GM12878 (cell line): Measurements from ENCODE around the gene NELL1. TPM values are rescaled to one million over a fixed set of nuclear protein-coding genes. Genes with fewer than 3 reads are reported as not detected.

Source experiments
- ATF3 ChIP-seq: IDR thresholded peaks from 2 replicates; pipeline ENCODE4 v1.6.1; 2011; ENCODE audit warnings: low read depth, mild to moderate bottlenecking, low read length, moderate library complexity, borderline replicate concordance; ENCODE audit errors: extremely low read depth
- CHD1 ChIP-seq: IDR thresholded peaks from 2 replicates; pipeline ENCODE4 v1.6.1; 2012; ENCODE audit warnings: low read depth, low read length, improper control_type of control experiment
- CUX1 ChIP-seq: IDR thresholded peaks from 2 replicates; pipeline ENCODE4 v1.6.1; 2012; ENCODE audit warnings: improper control_type of control experiment, low read depth, low read length; ENCODE audit not compliant: insufficient replicate concordance
- ESRRA ChIP-seq: IDR thresholded peaks from 2 replicates; pipeline ENCODE4 v1.6.1; 2012; ENCODE audit warnings: mild to moderate bottlenecking, low read length, improper control_type of control experiment
- PAX5 ChIP-seq: IDR thresholded peaks from 2 replicates; pipeline ENCODE4 v1.6.1; 2011; ENCODE audit warnings: low read depth, low read length, borderline replicate concordance
- ZBTB33 ChIP-seq: fragments of 450-650 bp; IDR thresholded peaks from 2 replicates; pipeline ENCODE4 v1.6.1; 2017; ENCODE audit warnings: mild to moderate bottlenecking
- polyA plus RNA-seq, 11 experiments: library from polyadenylated mRNA; depleted of rRNA in 4 of 11; unstranded in 6 of 11; stranded (reverse) in 5 of 11; fragments of >200 nt; fragmentation: Nextera tagmentation in 4 of 11; fragmentation: Illumina TruSeq in 1 of 11; extraction: Ambion mirVana in 4 of 11; extraction: Trizol in 1 of 11; gene quantifications; 1 replicate in 1 of 11; 2 replicates in 10 of 11; pipeline versions ENCODE4 v1.2.1 to v1.2.3, GENCODE V29; 2011 to 2016; ENCODE audit warnings: inconsistent platforms in 2 of 11, missing spikeins in 2 of 11, low read depth in 1 of 11
- total RNA-seq, 4 experiments: library from RNA; depleted of rRNA in 3 of 4; stranded (reverse); fragments of >200 nt in 3 of 4; fragmentation: Illumina TruSeq in 1 of 4; extraction: Trizol in 1 of 4; gene quantifications; 2 replicates each; pipeline versions ENCODE4 v1.2.1 to v1.2.3, GENCODE V29; 2013 to 2021
- TF ChIP-seq, protein P1 (sequence below): fragments of 450-650 bp; IDR thresholded peaks from 2 replicates; pipeline ENCODE4 v1.6.1; 2018; ENCODE audit warnings: borderline replicate concordance, mild to moderate bottlenecking; ENCODE audit not compliant: partially characterized antibody

The NELL1 gene
- total and polyA plus RNA-seq, 10 of the 15 experiments (the other 5 are each of a cell fraction or from before 2014, with no cell fraction given): 0.02 to 0.12 TPM; not detected in 8

GRCh38 chr11:20835561-20835960, 166.2 kb downstream of the NELL1 start (continued):
- TF ChIP-seq CUX1 (no peak), ATF3 (no peak), PAX5 (no peak), ZBTB33 (no peak), ESRRA (no peak), CHD1 (no peak)
- TF ChIP-seq, protein P1, sequence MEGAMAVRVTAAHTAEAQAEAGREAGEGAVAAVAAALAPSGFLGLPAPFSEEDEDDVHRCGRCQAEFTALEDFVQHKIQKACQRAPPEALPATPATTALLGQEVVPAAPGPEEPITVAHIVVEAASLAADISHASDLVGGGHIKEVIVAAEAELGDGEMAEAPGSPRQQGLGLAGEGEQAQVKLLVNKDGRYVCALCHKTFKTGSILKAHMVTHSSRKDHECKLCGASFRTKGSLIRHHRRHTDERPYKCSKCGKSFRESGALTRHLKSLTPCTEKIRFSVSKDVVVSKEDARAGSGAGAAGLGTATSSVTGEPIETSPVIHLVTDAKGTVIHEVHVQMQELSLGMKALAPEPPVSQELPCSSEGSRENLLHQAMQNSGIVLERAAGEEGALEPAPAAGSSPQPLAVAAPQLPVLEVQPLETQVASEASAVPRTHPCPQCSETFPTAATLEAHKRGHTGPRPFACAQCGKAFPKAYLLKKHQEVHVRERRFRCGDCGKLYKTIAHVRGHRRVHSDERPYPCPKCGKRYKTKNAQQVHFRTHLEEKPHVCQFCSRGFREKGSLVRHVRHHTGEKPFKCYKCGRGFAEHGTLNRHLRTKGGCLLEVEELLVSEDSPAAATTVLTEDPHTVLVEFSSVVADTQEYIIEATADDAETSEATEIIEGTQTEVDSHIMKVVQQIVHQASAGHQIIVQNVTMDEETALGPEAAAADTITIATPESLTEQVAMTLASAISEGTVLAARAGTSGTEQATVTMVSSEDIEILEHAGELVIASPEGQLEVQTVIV: no peak
